Keratinocyte (primary cell): ENCODE data around the gene HYDIN. TPM values are rescaled to one million over a fixed set of nuclear protein-coding genes. Genes with fewer than 3 reads are reported as not detected.

ENCODE experiments used
- DNase-seq: peaks from one replicate; pipeline ENCODE4 v3.0.0-alpha.2; 2011; ENCODE audit warnings: low read depth, missing footprints, low spot score
- FAIRE-seq: peaks from 2 replicates; lab custom pipeline; 2011; peaks lifted over from hg19 to GRCh38; lab: Jason Lieb, UNC
- H2AFZ ChIP-seq: 2 replicates; pipeline ENCODE4 v1.6.0; 2012; ENCODE audit warnings: low read length, control low read depth, inconsistent platforms; ENCODE audit not compliant: control insufficient read depth
- H3K27ac ChIP-seq: 2 replicates; pipeline ENCODE4 v1.5.1; 2011; ENCODE audit warnings: low read length; ENCODE audit not compliant: control insufficient read depth, insufficient read depth
- H3K27me3 ChIP-seq: 3 replicates; pipeline ENCODE4 v1.6.0; 2011; ENCODE audit warnings: low read length; ENCODE audit not compliant: control insufficient read depth, insufficient read depth; ENCODE audit errors: extremely low read depth
- H3K36me3 ChIP-seq, 2 experiments: 2 replicates in 1 of 2; 3 replicates in 1 of 2; pipeline ENCODE4 v1.5.1; 2011; ENCODE audit warnings: low read length in 2 of 2, mild to moderate bottlenecking in 1 of 2; ENCODE audit not compliant: control insufficient read depth in 2 of 2, insufficient read depth in 2 of 2; ENCODE audit errors: extremely low read depth in 1 of 2
- H3K4me1 ChIP-seq: 3 replicates; pipeline ENCODE4 v1.5.1; 2011; ENCODE audit warnings: low read length; ENCODE audit not compliant: control insufficient read depth, insufficient read depth; ENCODE audit errors: extremely low read depth
- H3K4me2 ChIP-seq: 3 replicates; pipeline ENCODE4 v1.6.0; 2011; ENCODE audit warnings: low read depth, low read length; ENCODE audit not compliant: control insufficient read depth, insufficient read depth; ENCODE audit errors: extremely low read depth
- H3K4me3 ChIP-seq, 3 experiments: fragments of 200-600 bp in 1 of 3; sonication (generic) in 1 of 3; 2 replicates in 2 of 3; 3 replicates in 1 of 3; pipeline ENCODE4 v1.5.1; 2011 to 2016; ENCODE audit warnings: low read length in 3 of 3, mild to moderate bottlenecking in 3 of 3, control low read depth in 2 of 3, inconsistent platforms in 1 of 3, low read depth in 1 of 3, mixed read lengths in 1 of 3, mixed run types in 1 of 3, moderate library complexity in 1 of 3; ENCODE audit not compliant: control insufficient read depth in 2 of 3, insufficient read depth in 2 of 3; ENCODE audit errors: extremely low read depth in 1 of 3
- H3K79me2 ChIP-seq: 2 replicates; pipeline ENCODE4 v1.6.0; 2012; ENCODE audit warnings: low read length; ENCODE audit not compliant: control insufficient read depth, insufficient read depth
- H3K9ac ChIP-seq: 3 replicates; pipeline ENCODE4 v1.6.0; 2011; ENCODE audit warnings: low read length; ENCODE audit not compliant: control insufficient read depth, insufficient read depth; ENCODE audit errors: extremely low read depth
- H3K9me1 ChIP-seq: 3 replicates; pipeline ENCODE4 v1.6.0; 2011; ENCODE audit warnings: low read length; ENCODE audit not compliant: control insufficient read depth, insufficient read depth; ENCODE audit errors: extremely low read depth
- H3K9me3 ChIP-seq: 2 replicates; pipeline ENCODE4 v1.5.1; 2012; ENCODE audit warnings: low read depth, low read length; ENCODE audit not compliant: control insufficient read depth
- H4K20me1 ChIP-seq: 3 replicates; pipeline ENCODE4 v1.6.0; 2011; ENCODE audit warnings: low read length; ENCODE audit not compliant: control insufficient read depth, insufficient read depth; ENCODE audit errors: extremely low read depth
- CTCF ChIP-seq, 3 experiments: IDR thresholded peaks in 1 of 3; conservative IDR thresholded peaks in 1 of 3; optimal IDR thresholded peaks in 1 of 3; 2 replicates in 2 of 3; 3 replicates in 1 of 3; pipeline versions ENCODE3 to v1.5.1; 2011; ENCODE audit warnings: low read length in 3 of 3, mild to moderate bottlenecking in 3 of 3, moderate library complexity in 2 of 3, control low read depth in 1 of 3, inconsistent platforms in 1 of 3; ENCODE audit not compliant: insufficient read depth in 2 of 3; ENCODE audit errors: extremely low read depth in 1 of 3
- EZH2 ChIP-seq: IDR thresholded peaks from one replicate; pipeline ENCODE4 v1.6.1; 2012; ENCODE audit warnings: inconsistent platforms, mild to moderate bottlenecking, low read length, moderate library complexity
- dilution Hi-C: fragments of 300-500 bp; cut with MboI; formaldehyde crosslinking; loops from one replicate; pipeline ENCODE4 v1.7.0; 2020; ENCODE audit warnings: low sequenced_read_pairs; ENCODE audit not compliant: extremely low pct_ligation_motif_present
- polyA plus RNA-seq, 5 experiments: library from polyadenylated mRNA; depleted of rRNA in 3 of 5; stranded (reverse) in 3 of 5; stranded (forward) in 1 of 5; unstranded in 1 of 5; fragments of >200 nt; gene quantifications; 1 replicate in 1 of 5; 2 replicates in 3 of 5; 3 replicates in 1 of 5; pipeline versions ENCODE4 v1.2.1 to v1.2.3, GENCODE V29; 2011 to 2012; ENCODE audit warnings: missing spikeins in 2 of 5, low read depth in 1 of 5, low replicate concordance in 1 of 5

The HYDIN gene
- polyA plus RNA-seq, 1 donor (not counting 4 experiments of a cell fraction or from before 2014, with no cell fraction given): 0.49 TPM

- TF ChIP-seq EZH2: no peak
- TF ChIP-seq CTCF (optimal IDR thresholded peaks at IDR 0.05 in 1 of 3, IDR thresholded peaks at IDR 0.05 in 1 of 3, conservative IDR thresholded peaks at IDR 0.05 in 1 of 3; ENCODE audit: extremely low read depth in 1 of 3, insufficient read depth in 2 of 3, low read length in 3 of 3): no peak
- Histone ChIP-seq H2AFZ (no peak overlapping the region), H3K9me3 (no peaks in the 10 kb centered on the region), H4K20me1 (no peaks in the 10 kb centered on the region), H3K4me2 (no peak overlapping the region), H3K9me1 (no peaks in the 10 kb centered on the region), H3K36me3 (no peaks in the 10 kb centered on the region), H3K9ac (no peak overlapping the region), H3K4me1 (peaks cover 4% of the 10 kb centered on the region), H3K79me2 (no peaks in the 10 kb centered on the region), H3K4me3 (no peak overlapping the region), H3K27me3 (no peaks in the 10 kb centered on the region), H3K27ac (no peak overlapping the region)
- DNase-seq: no peak
- dilution Hi-C loops: no loop called here
- no peak for FAIRE-seq
Measured at GRCh38 chr16:71273384-71273783, 42.9 kb upstream of the HYDIN start.

GRCh38 chr16:71264299-71264698 is 33.8 kb upstream of the HYDIN start:
- TF ChIP-seq EZH2: no peak
- TF ChIP-seq CTCF (optimal IDR thresholded peaks at IDR 0.05 in 1 of 3, IDR thresholded peaks at IDR 0.05 in 1 of 3, conservative IDR thresholded peaks at IDR 0.05 in 1 of 3; ENCODE audit: extremely low read depth in 1 of 3, insufficient read depth in 2 of 3, low read length in 3 of 3): no peak
- no peaks in the 10 kb centered on the region for H3K36me3 ChIP-seq
- no peak overlapping the region for H2AFZ ChIP-seq
- dilution Hi-C loops: no loop called here
- H3K9ac ChIP-seq: no peak overlapping the region
- H3K9me1 ChIP-seq: no peaks in the 10 kb centered on the region
- H3K9me3 ChIP-seq: no peaks in the 10 kb centered on the region
- no peaks in the 10 kb centered on the region for H3K79me2 ChIP-seq
- no peak for FAIRE-seq
- H3K4me2 ChIP-seq: no peak overlapping the region
- H3K27ac ChIP-seq: no peak overlapping the region
- no peaks in the 10 kb centered on the region for H4K20me1 ChIP-seq
- DNase-seq: no peak
- no peak overlapping the region for H3K4me3 ChIP-seq
- H3K4me1 ChIP-seq: no peaks in the 10 kb centered on the region
- peaks cover 3% of the 10 kb centered on the region for H3K27me3 ChIP-seq
